IPS DF 6.9 (cell line): ENCODE measurements around the gene COX5A.
A peak's percentile ranks its signal among the peaks of the same experiment; 100 is the strongest.
"Not testable (repeated sequence)": the region's sequence is repeated elsewhere in the genome, so short reads cannot be mapped to it uniquely, and the experiment has no call there.

Experiments used
- DNase-seq: peaks from one replicate; pipeline ENCODE4 v3.0.0-alpha.2; 2013; ENCODE audit warnings: low read depth, low spot score
- H3K27ac ChIP-seq: one replicate; pipeline ENCODE4 v1.5.1; 2013; ENCODE audit warnings: low read length, control low read depth
- H3K27me3 ChIP-seq: 2 replicates; pipeline ENCODE4 v1.6.1; 2013; ENCODE audit warnings: mild to moderate bottlenecking, low read length; ENCODE audit not compliant: control insufficient read depth, insufficient read depth
- H3K36me3 ChIP-seq: 2 replicates; pipeline ENCODE4 v1.6.1; 2013; ENCODE audit warnings: low read length; ENCODE audit not compliant: control insufficient read depth, insufficient read depth
- H3K4me1 ChIP-seq: 2 replicates; pipeline ENCODE4 v1.6.1; 2013; ENCODE audit warnings: low read length; ENCODE audit not compliant: control insufficient read depth, insufficient read depth
- H3K4me3 ChIP-seq: 2 replicates; pipeline ENCODE4 v1.5.1; 2013; ENCODE audit warnings: mild to moderate bottlenecking, low read length
- H3K9me3 ChIP-seq: 2 replicates; pipeline ENCODE4 v1.6.1; 2013; ENCODE audit warnings: low read length, inconsistent platforms; ENCODE audit not compliant: control insufficient read depth, insufficient read depth
- WGBS: extraction: QIAGEN DNeasy Blood & Tissue Kit; methylation state at CpG from one replicate; pipeline ENCODE4 v1.1.7; 2013; ENCODE audit warnings: mixed read lengths, missing lambda C conversion rate; ENCODE audit not compliant: insufficient read length, insufficient coverage; 5-methylcytosine and 5-hydroxymethylcytosine counted together

The COX5A gene

DNA sequence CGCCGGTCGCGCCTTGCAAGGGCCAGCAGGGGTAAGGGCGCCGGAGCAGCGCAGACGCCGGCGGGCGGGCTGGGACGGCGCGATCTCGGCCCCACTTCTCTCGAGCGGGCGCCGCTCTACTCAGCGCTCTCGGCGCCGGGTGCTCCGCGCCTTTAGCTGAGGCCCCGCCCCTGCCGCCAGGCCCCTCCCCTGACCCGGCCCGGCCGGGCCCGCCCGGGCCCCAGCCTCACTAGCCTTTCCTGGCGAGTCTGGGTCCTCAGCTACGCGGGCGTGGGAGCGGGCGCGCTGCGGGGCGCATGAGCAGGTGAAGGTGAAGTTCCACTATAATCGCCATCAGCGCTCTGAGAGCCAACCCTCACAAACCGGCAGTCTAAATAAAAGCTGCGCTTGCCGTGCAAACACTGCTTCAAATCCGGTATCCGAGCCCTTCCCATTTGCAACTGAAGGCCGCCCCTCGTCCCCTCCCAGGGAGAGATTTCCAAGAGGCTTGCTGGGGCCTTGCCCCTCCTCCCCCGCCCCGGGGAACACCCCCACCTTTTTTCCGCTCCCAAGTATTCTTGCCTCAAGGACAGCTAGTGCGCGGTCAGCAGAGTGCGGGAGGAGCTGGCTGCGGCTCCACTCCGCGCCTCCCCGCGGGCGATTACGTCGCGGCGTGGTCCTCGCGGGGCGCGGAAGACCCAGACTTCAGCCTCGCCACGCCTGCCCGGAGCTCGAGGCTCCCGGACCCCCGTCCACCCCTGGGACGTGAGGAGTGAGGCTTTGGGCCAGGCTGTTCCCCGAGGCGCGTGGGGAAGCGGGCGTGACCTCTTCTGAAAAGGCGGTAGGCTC, 19.0 kb upstream of the COX5A start, which contains the start of gene RPP25:
Gene RPP25, minus strand, starts transcription at position 125 of the 828 bp plus-strand sequence. CDS start 189 bp downstream, outside the sequence.
- H3K4me1 ChIP-seq = peaks cover 5% of the 10 kb centered on the region
- peak within 1 kb of the TSS; percentile 48; the same call in 1 of the 2 replicates for H3K4me3 ChIP-seq
- no peaks in the 10 kb centered on the region for H3K9me3 ChIP-seq
- H3K27me3 ChIP-seq = peaks cover 19% of the 10 kb centered on the region; the same call in 1 of the 2 replicates
- WGBS = no CpG with 5 or more reads among the region's 83 CpGs
- H3K36me3 ChIP-seq = no peaks in the 10 kb centered on the region; the same call in 1 of the 2 replicates
- DNase-seq = no peak
- H3K27ac ChIP-seq = no peak within 1 kb of the TSS

DNA sequence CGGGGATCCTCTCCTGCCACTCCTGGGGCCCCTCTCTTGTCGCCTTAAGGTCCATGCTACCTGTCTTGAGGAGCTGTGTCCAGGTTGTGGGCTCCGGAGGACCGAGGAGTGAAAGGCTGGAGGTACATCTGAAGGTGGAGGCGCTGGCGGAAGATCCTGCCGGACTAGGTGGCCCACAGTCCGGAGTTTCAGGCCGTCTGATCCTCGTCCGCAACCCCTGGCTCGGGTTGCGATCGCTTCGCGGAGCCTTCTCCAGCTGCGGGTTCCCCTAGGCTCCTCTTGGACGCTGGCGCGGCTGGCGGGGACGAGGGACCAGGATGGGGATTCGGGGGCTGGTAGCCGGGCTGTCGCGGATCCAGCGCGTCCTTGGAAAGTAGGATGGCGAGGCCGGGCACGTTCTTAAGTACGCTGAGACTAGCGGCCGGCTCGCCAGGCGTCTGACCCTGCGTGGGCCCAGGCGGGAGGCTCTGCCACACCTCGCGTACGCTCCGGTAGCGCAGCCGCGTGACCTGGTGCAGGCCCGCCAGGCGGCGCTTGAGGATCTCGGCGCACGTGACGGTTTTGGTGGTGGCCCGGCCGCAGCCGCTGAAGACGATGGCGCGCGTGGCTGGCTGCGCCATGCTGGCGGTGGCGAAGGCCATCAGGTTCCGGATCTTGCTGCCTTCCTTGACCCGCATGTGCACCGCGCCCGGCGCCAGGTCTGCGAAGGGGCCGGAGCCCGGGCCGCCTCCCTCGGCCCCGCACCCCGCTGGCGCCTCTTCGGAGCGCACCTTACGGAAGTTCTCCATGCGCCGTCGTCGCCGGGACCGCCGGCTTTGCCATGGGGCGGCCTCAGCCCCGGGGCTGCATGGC, 18.1 kb upstream of the COX5A start:
- H3K4me3 ChIP-seq = peak overlapping the region; percentile 48; the same call in 1 of the 2 replicates
- H3K9me3 ChIP-seq = no peaks in the 10 kb centered on the region
- peaks cover 19% of the 10 kb centered on the region; the same call in 1 of the 2 replicates for H3K27me3 ChIP-seq
- H3K27ac ChIP-seq = no peak overlapping the region
- no peaks in the 10 kb centered on the region; the same call in 1 of the 2 replicates for H3K36me3 ChIP-seq
- H3K4me1 ChIP-seq = peaks cover 5% of the 10 kb centered on the region
- WGBS = no CpG with 5 or more reads among the region's 88 CpGs
- DNase-seq = no peak

DNA sequence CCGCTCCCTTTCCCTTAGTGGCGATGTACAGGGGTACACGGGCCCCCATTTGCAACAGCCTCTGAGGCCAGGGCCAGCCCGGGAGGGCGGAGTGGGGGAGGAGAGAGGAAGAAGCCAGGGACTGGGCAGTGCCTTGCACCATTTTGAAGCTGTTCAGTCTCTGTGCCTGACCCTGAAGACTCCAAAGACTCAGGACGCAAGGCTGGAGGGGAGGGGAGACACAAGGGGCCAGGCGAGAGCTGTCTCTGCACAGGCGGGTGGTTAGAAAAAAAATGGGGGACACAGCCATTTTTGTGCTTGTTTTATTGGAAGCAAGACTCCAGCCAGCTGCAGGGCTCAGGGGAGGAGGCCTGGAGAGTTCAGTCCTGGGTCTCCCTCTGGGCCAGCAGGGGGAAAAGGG, 17.1 kb upstream of the COX5A start:
- no peak overlapping the region for H3K27ac ChIP-seq
- H3K4me3 ChIP-seq = no peak overlapping the region
- no CpG with 5 or more reads among the region's 8 CpGs for WGBS
- no peaks in the 10 kb centered on the region for H3K9me3 ChIP-seq
- no peaks in the 10 kb centered on the region; the same call in 1 of the 2 replicates for H3K36me3 ChIP-seq
- peaks cover 19% of the 10 kb centered on the region; the same call in 1 of the 2 replicates for H3K27me3 ChIP-seq
- no peak for DNase-seq
- H3K4me1 ChIP-seq = peaks cover 11% of the 10 kb centered on the region

DNA sequence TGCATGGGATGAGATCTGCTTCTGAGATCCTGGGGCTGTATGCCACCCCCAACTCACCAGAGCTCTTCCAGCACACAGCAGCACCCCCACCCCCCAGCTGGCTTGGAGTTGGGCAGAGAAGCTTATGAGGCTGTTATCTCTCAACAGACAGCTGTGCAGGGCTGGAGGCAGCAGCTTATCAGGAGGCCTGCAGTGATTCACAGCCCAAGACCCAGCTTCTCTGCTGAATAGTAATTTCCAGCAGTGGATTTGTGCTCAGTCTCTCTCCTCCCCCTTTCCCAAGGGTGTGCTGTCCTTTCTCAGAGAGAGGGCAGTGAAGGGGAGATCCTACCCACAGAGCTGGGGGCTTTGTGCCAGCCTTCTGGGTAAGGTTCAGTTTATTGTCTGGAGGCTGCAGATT, 16.6 kb upstream of the COX5A start:
- no peak for DNase-seq
- Histone ChIP-seq H3K4me1 (peaks cover 12% of the 10 kb centered on the region), H3K4me3 (no peak overlapping the region), H3K27ac (no peak overlapping the region), H3K9me3 (no peaks in the 10 kb centered on the region), H3K27me3 (peaks cover 18% of the 10 kb centered on the region; the same call in 1 of the 2 replicates), H3K36me3 (no peaks in the 10 kb centered on the region; the same call in 1 of the 2 replicates)

DNA sequence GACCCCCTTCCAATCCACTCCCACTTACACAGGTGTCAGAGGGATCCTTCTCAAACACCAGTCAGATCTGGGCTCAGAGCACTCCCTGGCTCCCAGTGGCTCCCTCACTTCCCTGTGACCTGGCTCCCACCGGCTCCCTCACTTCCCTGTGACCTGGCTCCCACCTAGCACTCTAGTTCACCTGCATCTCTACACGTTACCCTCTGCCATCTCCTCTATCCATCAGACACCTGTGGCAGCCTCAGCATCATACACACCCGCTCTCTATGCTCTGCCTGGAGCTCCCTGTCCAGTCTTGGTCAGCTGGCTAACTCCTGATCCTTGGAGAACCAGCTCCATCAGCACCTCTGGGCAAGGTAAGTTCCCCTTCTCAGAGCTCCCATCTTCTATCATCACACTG, 13.1 kb upstream of the COX5A start:
- WGBS = no CpG with 5 or more reads among the region's 3 CpGs
- Histone ChIP-seq H3K27ac (no peak overlapping the region), H3K4me1 (peaks cover 9% of the 10 kb centered on the region), H3K9me3 (no peaks in the 10 kb centered on the region), H3K36me3 (no peaks in the 10 kb centered on the region), H3K27me3 (peaks cover 6% of the 10 kb centered on the region; the same call in 1 of the 2 replicates), H3K4me3 (no peak overlapping the region)
- DNase-seq = no peak

DNA sequence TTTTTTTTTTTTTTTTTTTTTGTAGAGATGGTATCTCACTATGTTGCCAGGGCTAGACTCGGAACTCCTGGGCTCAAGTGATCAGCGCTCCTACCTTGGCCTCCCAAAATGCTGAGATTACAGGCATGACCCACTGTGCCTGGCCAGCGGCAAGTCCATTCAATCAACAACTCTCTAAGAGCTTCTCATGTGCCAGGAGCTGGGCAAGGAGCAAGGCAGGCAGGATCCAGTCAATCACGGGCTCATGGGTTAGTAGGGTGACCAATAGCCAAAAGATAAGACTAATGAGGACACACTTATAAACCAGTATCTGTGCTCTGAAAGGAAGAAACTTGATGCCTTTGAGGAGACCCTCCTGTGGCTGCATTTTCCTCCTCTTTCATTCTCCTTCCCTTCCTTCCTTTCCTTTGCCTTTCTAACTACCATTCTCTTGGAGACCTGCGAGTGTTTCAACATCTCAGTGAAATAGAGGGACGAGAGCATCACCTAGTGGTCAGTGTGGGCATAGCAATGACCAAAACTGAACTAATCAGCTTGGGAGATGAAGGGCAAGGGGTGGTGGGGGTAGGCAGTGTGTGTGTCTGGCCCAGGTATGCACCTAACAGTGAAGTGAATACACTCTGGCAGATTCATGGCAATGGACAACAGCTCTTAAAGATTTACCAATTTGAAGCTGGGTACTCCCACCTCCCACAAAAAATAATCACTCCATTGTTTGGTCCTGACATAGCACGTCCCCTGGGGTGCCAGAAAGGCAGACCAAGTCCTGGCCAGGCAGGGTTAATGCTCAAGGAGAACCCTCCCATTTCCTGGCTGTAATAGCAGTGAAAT, 12.4 kb upstream of the COX5A start:
- no CpG with 5 or more reads among the region's 7 CpGs for WGBS
- no peak overlapping the region for H3K4me3 ChIP-seq
- DNase-seq = peak; percentile 92
- no peaks in the 10 kb centered on the region for H3K9me3 ChIP-seq
- no peaks in the 10 kb centered on the region for H3K36me3 ChIP-seq
- no peak overlapping the region for H3K27ac ChIP-seq
- H3K4me1 ChIP-seq = peaks cover 9% of the 10 kb centered on the region
- H3K27me3 ChIP-seq = peaks cover 1% of the 10 kb centered on the region; the same call in 1 of the 2 replicates

DNA sequence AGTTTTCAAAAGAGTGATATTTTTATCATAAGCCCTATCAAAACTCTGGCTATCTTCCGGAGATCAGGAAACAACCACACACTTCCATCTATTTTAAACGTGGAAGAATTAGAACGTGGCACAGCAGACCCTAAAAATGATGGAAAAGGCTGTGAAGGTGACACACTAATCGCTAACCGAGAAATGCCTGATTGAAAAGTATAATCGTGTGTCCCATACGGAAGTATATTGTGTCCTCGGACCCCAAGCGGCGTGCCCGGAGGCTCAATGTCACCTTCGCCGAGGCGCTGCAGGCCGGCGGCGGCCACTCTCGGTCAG, 642 bp downstream of the COX5A start:
- no peak for DNase-seq
- WGBS = no CpG with 5 or more reads among the region's 18 CpGs

DNA sequence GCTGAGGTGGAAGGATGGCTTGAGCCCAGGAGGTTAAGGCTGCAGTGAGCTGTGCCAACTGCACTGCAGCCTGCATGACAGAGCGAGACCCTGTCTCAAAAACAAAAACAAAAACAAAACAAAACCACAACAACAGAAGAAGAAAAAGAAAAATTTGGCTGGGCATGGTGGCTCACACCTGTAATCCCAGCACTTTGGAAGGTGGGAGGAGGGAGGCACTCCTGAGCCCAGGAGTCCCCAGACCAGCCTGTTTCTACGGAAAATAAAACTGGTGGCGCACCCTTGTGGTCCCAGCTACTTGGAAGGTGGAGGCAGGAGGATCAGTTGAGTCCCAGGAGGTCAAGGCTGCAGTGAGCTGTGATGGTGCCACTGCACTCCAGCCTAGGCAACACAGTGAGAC, 2.7 kb downstream of the COX5A start:
- not testable (repeated sequence) for H3K4me3 ChIP-seq, H3K36me3 ChIP-seq

More for the DNA sequence above, 642 bp downstream of the COX5A start:
- Histone ChIP-seq H3K27ac (no peak overlapping the region), H3K36me3 (no peaks in the 10 kb centered on the region; the same call in 1 of the 2 replicates), H3K27me3 (no peaks in the 10 kb centered on the region), H3K4me1 (no peaks in the 10 kb centered on the region), H3K9me3 (no peaks in the 10 kb centered on the region), H3K4me3 (peak overlapping the region; percentile 93)

DNA sequence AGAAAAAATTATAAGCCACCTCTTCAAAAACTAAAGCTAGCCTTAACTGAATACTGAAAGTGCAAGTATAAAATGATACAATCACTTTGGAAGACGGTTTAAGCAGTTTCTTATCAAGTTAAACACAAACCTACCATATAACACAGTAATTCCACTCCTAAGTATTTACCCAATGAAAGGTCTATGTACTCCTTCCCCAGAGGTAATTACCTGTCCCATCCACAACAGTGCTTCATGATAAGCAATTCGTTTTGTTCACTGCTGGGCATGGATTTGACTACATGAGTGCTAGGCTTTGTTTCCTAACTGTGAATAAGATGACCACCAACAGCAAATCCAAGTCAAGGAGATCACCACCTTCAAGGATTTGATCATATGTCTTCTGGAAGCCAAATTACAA, 4.3 kb downstream of the COX5A start:
- DNase-seq = no peak
- no peak overlapping the region for H3K27ac ChIP-seq
- no peaks in the 10 kb centered on the region for H3K9me3 ChIP-seq
- no peaks in the 10 kb centered on the region for H3K4me1 ChIP-seq
- peaks cover 10% of the 10 kb centered on the region; the same call in 1 of the 2 replicates for H3K36me3 ChIP-seq
- H3K4me3 ChIP-seq = no peak overlapping the region
- no peaks in the 10 kb centered on the region for H3K27me3 ChIP-seq
- WGBS = no CpG with 5 or more reads among the region's 2 CpGs

More for the DNA sequence above, 2.7 kb downstream of the COX5A start:
- not testable (repeated sequence) for H3K4me1 ChIP-seq, H3K27ac ChIP-seq, H3K9me3 ChIP-seq, DNase-seq, H3K27me3 ChIP-seq
- WGBS = no CpG with 5 or more reads among the region's 3 CpGs

DNA sequence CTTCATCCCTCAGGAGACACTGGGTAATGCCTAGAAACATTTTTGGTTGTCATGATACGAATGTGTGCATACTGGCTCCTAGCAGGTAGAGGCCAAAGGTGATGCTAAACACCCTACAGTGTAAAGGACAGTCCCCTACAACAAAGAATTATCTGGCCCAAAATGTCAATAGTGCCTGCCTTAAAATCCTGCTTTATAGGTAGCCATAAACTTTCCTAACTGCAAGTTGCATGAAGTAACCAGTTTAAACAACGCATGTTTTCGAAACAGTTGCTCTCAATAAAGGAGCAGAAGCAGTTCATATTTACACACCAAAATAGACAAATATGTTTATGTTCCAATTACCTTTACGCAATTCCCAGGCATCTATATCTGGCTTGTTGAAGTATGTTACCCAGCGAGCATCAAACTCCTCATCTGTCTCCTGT, 9.1 kb downstream of the COX5A start:
- H3K4me1 ChIP-seq = no peaks in the 10 kb centered on the region
- DNase-seq = no peak
- no CpG with 5 or more reads among the region's 5 CpGs for WGBS
- no peak overlapping the region for H3K27ac ChIP-seq
- no peaks in the 10 kb centered on the region for H3K9me3 ChIP-seq
- no peak overlapping the region for H3K4me3 ChIP-seq
- H3K27me3 ChIP-seq = no peaks in the 10 kb centered on the region
- peaks cover 14% of the 10 kb centered on the region for H3K36me3 ChIP-seq
